GM23338 (cell line): ENCODE results near the gene FGF22.

Experiments
- NANOG ChIP-seq: IDR thresholded peaks from 2 replicates; pipeline ENCODE4 v1.6.1; 2016; ENCODE audit warnings: antibody characterized with exemption, borderline replicate concordance
- TF ChIP-seq, protein P1 (sequence below), 2 experiments: fragments of 200-600 bp in 1 of 2; sonication (generic) in 1 of 2; conservative IDR thresholded peaks; 2 replicates each; pipeline versions ENCODE4 v1.5.1 to v1.6.1; 2016 to 2017; ENCODE audit warnings: antibody characterized with exemption in 2 of 2, low read depth in 2 of 2, mild to moderate bottlenecking in 2 of 2, moderate library complexity in 1 of 2

- TF ChIP-seq NANOG = no peak
- TF ChIP-seq, protein P1, sequence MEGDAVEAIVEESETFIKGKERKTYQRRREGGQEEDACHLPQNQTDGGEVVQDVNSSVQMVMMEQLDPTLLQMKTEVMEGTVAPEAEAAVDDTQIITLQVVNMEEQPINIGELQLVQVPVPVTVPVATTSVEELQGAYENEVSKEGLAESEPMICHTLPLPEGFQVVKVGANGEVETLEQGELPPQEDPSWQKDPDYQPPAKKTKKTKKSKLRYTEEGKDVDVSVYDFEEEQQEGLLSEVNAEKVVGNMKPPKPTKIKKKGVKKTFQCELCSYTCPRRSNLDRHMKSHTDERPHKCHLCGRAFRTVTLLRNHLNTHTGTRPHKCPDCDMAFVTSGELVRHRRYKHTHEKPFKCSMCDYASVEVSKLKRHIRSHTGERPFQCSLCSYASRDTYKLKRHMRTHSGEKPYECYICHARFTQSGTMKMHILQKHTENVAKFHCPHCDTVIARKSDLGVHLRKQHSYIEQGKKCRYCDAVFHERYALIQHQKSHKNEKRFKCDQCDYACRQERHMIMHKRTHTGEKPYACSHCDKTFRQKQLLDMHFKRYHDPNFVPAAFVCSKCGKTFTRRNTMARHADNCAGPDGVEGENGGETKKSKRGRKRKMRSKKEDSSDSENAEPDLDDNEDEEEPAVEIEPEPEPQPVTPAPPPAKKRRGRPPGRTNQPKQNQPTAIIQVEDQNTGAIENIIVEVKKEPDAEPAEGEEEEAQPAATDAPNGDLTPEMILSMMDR (conservative IDR thresholded peaks at IDR 0.05; ENCODE audit: low read depth in 2 of 2) = no peak
Observed at GRCh38 chr19:601790-602189, 37.9 kb upstream of the FGF22 start.
